Measurements from ENCODE around the gene CDH12. TPM values are rescaled to one million over a fixed set of nuclear protein-coding genes. Genes with fewer than 3 reads are reported as not detected.
"Not testable (repeated sequence)": the region's sequence is repeated elsewhere in the genome, so short reads cannot be mapped to it uniquely, and the experiment has no call there.

Gene CDH12
- total RNA-seq, 1 donor from 2014 or later = not detected

DNA sequence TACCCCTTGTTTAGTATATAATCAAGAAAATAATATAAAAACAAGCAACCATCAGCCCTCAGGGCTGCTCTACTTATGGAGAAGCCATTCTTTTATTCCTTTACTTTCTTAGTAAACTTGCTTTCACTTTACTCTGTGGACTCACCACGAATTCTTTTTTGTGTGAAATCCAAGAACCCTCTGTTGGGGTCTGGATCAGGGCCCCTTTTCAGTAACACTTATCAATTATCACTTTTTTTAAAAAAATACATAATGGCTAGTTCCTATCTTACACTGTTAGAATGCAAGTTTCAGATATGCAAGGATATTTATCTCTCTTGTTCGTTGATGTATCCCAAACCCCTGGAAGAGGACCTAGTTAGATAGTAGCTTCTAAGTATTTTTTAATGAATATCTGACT, 687.2 kb downstream of the CDH12 start:
- not testable (repeated sequence) for DNase-seq (ENCODE audit: low read depth, low spot score)

- not testable (repeated sequence) for DNase-seq (ENCODE audit: low read depth, low spot score)
These were observed 688.0 kb downstream of the CDH12 start for GRCh38 chr5:22164910-22165748.

- not testable (repeated sequence) for DNase-seq (ENCODE audit: low read depth, low spot score)
These were observed 696.2 kb downstream of the CDH12 start for GRCh38 chr5:22156953-22157352.

GRCh38 chr5:22154779-22155178, 698.4 kb downstream of the CDH12 start:
- not testable (repeated sequence) for DNase-seq (ENCODE audit: low read depth, low spot score)

DNA sequence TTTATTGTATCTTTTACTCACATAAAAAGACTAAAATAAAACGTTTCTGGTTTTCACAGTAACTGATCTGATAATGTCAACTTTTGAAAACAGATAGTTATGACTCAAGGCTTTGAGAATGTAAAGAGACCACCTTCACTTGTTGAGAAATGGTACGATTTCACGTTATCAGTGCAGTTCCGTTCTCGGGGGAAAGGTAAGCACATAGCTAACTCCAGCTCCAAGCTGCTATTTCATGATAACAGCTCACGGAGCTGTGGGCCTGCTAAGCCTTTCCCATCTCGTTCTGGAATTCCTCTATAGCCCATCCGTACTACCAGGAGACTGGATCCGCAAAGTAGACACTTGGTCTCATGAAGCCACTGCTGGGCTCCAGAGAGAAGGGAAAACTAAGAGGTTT, 701.3 kb downstream of the CDH12 start:
- not testable (repeated sequence) for DNase-seq (ENCODE audit: low read depth, low spot score)

DNA sequence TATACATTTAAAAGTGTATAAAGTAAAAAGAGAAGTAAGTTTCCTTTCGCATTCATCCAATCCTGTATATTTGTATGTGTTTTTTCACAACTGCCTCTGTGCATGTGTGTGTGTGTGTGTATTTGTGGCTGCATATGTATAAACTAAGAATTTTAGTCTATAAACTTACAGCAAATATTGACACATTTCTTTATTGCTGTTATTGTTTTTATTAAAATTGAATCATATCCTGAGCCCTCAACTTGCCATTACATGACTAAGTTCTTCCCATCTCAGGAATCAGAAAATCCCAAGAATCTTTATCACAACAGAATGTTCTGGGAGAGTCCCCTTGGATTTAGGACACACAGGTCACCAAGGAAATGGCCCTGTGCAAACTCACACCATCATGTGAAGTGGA, 712.7 kb downstream of the CDH12 start:
- not testable (repeated sequence) for DNase-seq (ENCODE audit: low read depth, low spot score)

DNA sequence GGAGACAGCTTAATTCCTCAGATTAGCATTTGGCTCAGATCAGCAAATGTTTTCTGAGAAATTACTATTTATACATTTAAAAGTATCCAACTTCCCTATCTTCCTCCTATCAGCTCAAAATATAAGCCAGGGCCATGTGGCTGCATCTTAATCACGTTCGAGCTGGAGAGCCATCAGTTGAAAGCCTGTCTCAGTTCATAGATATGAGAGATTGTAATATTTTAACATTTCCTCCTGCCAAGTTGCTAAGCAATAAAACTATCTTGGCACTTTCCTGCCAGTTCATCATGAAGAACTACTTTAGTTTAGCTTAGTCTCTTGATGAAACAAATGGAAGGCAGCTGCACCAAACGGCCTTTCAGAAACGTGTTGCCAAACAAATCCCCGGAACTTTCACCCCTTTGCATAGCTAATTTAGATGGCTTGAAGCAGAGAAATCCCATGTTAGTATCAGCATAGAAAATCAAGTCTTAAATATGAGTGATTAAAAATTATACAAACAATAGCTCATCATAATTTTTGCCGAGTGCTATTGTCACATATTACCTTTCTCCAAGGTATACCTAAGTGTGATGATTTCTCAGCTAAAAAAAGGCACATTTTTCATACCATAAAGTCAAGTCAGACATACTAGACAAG, 713.4 kb downstream of the CDH12 start:
- DNase-seq (ENCODE audit: low read depth, low spot score) = not testable (repeated sequence)

DNA sequence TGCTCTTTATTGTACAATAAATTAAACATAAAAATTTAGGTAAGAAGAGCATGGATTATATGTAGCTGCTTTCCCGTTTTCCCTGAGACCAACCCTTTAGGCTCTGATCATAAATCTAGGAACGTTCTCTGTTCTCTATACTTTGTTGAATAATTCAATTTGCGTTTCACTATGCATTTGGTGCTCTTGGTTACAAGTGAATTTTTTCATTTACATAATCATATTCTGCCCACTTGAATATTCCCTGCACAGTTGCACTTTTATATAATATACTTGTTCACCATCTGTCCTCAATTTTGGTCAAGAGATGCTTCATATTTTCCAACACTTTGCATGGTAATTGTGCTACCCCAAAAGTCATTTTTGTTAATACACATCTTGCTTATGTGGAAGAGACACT, 741.8 kb downstream of the CDH12 start:
- no peak for DNase-seq (ENCODE audit: low read depth, low spot score)

DNA sequence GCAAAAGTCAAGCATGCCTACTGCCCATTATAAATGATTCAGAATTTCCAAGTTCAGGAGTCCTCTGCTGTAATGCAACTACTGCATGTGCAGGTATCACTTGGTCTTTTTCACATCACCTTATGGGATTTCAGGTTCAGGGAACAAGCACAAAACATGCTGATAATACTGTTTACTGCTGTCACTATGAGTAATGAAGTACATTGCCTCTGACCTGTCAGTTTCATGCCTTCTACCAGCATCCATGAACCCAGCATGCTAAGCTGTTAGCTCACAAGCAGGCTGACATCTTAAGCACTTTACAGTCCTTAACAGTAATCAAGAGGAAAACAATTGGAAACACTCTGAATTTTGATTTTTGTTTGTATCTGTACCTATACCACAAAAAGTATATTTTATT, 743.8 kb downstream of the CDH12 start:
- DNase-seq (ENCODE audit: low read depth, low spot score) = no peak

DNA sequence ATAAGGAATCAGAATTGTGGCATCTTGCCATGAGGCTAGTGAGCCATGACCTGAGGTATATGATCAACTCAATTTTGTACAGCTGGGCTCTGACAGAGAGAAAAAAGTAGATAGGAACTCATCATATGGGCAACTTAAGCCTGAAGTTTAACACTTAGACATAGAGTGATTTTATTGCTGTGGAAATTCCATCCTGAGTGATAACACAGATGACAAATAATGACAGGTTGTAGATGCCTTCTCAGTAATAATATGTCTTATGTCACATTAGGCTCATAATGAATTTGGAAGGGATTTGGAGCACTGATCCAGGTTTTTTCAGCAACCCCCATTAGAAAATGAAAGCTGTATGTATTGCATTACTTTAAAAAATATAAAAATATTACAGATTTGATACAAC, 744.6 kb downstream of the CDH12 start:
- DNase-seq (ENCODE audit: low read depth, low spot score) = no peak

GRCh38 chr5:22102823-22103359, 750.3 kb downstream of the CDH12 start:
- no peak for DNase-seq (ENCODE audit: low read depth, low spot score)

DNA sequence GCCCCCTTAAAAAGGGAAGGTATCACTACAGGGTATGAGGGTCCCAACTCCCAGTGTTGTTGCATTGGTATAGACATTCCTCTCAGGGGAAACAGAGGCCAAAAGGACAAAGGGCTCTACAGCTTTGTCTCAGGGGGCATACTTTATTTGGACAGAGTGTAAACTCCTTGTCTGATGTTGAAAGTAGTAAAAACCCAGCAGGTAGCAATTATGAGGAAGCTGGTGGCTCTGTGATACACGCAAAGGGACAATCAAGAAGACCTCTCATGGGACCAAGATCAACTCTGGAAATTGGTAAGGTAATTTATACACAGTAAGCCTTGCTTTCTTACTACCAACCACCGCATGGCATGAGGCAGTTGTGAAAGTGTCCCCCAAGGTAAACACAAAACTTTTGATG, 764.6 kb downstream of the CDH12 start:
- no peak for DNase-seq (ENCODE audit: low read depth, low spot score)

DNA sequence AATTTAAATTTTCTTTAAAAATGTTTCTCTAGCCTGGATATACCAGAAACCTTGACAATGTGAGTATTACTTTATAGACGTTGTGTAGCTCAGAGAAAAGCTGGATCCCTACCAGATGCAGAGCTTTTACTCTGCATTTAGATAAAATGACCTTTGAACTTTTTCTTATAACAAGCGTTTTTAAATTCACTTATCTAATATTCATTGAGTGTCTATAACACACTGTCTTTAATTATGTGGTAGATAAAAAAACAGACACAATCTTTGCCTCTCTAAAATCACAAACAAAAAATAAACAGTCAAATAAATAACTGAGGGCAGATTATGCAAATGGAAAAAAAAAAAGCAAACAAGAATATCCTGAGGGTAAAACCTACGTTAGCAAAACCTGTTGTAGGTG, 773.6 kb downstream of the CDH12 start:
- DNase-seq (ENCODE audit: low read depth, low spot score) = no peak

DNA sequence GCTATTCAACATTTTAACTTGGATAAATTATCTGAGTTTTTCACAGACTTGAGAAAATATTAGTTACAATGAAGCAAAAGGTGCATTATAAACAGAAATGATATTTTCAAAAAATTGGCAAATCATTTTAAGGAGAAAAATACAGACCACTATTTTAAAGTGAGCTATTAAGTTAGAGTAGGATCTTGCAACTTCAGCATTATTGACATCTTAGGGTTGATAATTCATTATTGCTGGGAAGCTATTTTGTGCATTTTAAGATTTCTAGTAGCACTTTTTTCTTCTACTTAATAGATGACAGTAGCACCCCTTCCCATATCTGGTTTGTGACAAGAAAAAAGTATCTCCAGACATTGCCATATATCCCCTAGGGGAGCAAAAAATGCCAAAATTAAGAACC, 774.1 kb downstream of the CDH12 start:
- no peak for DNase-seq (ENCODE audit: low read depth, low spot score)

DNA sequence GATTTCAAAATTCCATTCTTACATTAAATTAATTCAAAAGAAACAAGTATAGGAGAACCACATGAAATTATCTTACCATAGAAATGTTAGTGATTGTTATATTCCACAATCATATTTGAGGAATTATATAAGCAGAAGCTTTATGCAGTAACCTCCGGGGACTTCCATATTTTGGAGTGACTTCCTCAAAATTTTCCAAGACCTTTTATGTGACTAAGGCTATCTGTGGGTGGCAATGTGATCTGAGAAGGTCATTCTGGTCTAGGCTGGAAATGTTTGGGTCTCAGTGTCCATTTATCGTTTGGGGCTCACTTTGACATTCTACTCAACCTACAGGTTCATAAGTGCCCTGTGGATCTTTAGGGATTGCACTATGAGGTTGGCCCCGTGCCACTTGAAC, 776.6 kb downstream of the CDH12 start:
- DNase-seq (ENCODE audit: low read depth, low spot score) = no peak

GRCh38 chr5:22070186-22070728, 782.9 kb downstream of the CDH12 start:
- no peak for DNase-seq (ENCODE audit: low read depth, low spot score)

DNA sequence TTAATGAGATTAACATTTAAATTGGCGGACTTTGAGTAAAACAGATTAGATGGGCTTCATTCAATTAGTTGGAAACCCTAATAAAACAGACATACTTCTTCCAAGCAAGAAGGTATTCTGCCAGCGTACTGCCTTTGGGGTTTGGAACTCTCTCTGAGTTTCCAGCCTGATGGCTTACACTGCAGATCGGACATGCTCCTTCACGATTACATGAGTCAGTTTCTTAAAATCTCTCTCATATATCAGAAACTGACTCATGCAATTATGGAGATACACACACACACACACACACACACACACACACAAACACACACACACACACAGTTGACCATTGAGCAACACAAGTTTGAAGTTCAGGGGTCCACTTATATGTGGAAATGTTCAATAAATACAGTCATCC, 789.4 kb downstream of the CDH12 start:
- DNase-seq (ENCODE audit: low read depth, low spot score) = no peak

GRCh38 chr5:22058620-22059019, 794.5 kb downstream of the CDH12 start:
- DNase-seq (ENCODE audit: low read depth, low spot score) = no peak

GRCh38 chr5:22057012-22057411, 796.1 kb downstream of the CDH12 start:
- DNase-seq (ENCODE audit: low read depth, low spot score) = no peak

DNA sequence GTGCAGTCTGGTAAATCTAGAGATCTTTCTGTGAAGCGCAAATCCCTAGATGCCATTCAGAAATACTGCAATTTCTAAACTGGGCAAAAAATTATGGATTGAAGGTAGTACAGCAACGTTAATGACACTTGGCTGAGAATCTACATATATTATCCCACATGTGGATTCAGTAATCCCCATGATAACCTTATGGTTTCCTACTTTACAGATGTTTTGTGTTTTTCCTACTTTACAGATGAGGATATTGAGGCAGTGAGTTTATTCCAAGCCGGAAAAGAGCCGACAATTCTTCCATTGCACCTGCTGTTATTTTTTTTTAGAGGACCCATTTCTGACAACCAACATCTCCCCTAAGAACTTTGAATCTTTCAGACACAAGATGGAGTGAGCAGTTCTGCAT, 796.5 kb downstream of the CDH12 start:
- no peak for DNase-seq (ENCODE audit: low read depth, low spot score)

DNA sequence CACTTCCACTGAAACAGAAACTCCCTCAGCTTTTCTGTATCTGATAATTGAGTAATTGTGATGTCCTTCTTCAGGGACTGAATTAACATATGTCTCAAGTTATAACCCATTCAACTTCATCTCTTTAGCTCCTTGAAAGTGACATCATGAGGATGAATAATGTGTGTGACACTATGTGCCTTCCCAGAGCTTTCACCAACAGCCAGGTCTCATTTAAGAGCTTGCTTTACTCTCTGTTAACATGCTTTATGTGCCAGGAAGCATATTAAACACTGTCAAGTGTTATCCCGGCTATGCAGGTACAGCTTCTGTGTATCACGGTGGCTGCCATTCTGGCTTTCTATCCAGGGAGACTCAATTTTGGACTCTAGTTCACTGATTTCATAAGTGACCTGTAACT, 799.9 kb downstream of the CDH12 start:
- no peak for DNase-seq (ENCODE audit: low read depth, low spot score)

GRCh38 chr5:22051881-22052280, 801.3 kb downstream of the CDH12 start:
- no peak for DNase-seq (ENCODE audit: low read depth, low spot score)

Measured in pulmonary artery endothelial cell (primary cell).